ENCODE data around the gene LIN7B. TPM values are rescaled to one million over a fixed set of nuclear protein-coding genes. Genes with fewer than 3 reads are reported as not detected.
A peak's percentile ranks its signal among the peaks of the same experiment; 100 is the strongest.

The LIN7B gene
- total and polyA plus RNA-seq, 2 experiments from 2014 or later: 1.2 to 10.5 TPM

DNA sequence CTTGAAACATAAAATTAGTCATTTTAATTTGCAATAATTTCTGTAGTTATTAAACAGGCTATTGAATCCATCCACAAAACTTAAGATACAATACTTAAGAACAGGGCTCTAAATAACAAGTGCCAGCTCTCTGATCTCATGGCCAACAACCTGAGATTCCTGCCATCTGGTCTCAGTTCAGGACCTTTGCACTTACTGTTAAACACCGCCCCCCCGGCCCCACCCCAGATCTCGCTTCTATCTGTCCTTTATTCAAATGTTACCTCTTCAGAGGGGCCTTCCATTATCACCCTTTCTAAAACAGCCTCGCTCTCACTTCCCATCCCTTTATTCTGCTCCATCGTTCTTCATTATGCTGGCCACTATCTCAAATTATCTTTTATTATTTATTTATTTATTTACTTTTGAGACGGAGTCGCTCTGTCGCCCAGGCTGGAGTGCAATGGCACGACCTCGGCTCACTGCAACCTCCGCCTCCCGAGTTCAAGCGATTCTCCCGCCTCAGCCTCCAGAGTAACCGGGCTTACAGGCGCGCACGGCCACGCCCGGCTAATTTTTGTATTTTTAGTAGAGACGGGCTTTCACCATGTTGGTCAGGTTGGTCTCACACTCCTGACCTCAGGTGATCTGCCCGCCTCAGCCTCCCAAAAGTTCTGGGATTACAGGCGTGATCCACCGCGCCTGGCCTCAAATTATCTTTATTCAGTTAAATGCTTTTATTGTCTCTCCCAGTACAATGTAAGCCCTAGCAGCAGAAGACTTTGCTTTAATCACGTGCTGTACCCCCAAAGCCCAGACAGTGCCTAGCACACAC, 29.8 kb upstream of the LIN7B start (continued):
- TF ChIP-seq, protein P1, sequence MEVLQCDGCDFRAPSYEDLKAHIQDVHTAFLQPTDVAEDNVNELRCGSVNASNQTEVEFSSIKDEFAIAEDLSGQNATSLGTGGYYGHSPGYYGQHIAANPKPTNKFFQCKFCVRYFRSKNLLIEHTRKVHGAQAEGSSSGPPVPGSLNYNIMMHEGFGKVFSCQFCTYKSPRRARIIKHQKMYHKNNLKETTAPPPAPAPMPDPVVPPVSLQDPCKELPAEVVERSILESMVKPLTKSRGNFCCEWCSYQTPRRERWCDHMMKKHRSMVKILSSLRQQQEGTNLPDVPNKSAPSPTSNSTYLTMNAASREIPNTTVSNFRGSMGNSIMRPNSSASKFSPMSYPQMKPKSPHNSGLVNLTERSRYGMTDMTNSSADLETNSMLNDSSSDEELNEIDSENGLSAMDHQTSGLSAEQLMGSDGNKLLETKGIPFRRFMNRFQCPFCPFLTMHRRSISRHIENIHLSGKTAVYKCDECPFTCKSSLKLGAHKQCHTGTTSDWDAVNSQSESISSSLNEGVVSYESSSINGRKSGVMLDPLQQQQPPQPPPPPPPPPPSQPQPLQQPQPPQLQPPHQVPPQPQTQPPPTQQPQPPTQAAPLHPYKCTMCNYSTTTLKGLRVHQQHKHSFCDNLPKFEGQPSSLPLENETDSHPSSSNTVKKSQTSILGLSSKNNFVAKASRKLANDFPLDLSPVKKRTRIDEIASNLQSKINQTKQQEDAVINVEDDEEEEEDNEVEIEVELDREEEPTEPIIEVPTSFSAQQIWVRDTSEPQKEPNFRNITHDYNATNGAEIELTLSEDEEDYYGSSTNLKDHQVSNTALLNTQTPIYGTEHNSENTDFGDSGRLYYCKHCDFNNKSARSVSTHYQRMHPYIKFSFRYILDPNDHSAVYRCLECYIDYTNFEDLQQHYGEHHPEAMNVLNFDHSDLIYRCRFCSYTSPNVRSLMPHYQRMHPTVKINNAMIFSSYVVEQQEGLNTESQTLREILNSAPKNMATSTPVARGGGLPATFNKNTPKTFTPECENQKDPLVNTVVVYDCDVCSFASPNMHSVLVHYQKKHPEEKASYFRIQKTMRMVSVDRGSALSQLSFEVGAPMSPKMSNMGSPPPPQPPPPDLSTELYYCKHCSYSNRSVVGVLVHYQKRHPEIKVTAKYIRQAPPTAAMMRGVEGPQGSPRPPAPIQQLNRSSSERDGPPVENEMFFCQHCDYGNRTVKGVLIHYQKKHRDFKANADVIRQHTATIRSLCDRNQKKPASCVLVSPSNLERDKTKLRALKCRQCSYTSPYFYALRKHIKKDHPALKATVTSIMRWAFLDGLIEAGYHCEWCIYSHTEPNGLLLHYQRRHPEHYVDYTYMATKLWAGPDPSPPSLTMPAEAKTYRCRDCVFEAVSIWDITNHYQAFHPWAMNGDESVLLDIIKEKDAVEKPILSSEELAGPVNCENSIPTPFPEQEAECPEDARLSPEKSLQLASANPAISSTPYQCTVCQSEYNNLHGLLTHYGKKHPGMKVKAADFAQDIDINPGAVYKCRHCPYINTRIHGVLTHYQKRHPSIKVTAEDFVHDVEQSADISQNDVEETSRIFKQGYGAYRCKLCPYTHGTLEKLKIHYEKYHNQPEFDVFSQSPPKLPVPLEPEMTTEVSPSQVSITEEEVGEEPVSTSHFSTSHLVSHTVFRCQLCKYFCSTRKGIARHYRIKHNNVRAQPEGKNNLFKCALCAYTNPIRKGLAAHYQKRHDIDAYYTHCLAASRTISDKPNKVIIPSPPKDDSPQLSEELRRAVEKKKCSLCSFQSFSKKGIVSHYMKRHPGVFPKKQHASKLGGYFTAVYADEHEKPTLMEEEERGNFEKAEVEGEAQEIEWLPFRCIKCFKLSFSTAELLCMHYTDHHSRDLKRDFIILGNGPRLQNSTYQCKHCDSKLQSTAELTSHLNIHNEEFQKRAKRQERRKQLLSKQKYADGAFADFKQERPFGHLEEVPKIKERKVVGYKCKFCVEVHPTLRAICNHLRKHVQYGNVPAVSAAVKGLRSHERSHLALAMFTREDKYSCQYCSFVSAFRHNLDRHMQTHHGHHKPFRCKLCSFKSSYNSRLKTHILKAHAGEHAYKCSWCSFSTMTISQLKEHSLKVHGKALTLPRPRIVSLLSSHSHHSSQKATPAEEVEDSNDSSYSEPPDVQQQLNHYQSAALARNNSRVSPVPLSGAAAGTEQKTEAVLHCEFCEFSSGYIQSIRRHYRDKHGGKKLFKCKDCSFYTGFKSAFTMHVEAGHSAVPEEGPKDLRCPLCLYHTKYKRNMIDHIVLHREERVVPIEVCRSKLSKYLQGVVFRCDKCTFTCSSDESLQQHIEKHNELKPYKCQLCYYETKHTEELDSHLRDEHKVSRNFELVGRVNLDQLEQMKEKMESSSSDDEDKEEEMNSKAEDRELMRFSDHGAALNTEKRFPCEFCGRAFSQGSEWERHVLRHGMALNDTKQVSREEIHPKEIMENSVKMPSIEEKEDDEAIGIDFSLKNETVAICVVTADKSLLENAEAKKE (CRISPR knock-in tag; IDR thresholded peaks at IDR 0.05): no peak
- TF ChIP-seq JUNB (IDR thresholded peaks at IDR 0.05; ENCODE audit: unreplicated experiment) (no peak), ZNF114 (CRISPR knock-in tag; IDR thresholded peaks at IDR 0.05) (no peak)

- Histone ChIP-seq H3K4me3 (peak within 1 kb of the TSS; percentile 86), H3K4me1 (ENCODE audit: insufficient read depth) (peaks cover 13% of the 10 kb centered on the region), H2AFZ (peak within 1 kb of the TSS; percentile 94), H3K9me2 (ENCODE audit: insufficient read depth) (no peaks in the 10 kb centered on the region), H3K27me3 (ENCODE audit: insufficient read depth) (no peaks in the 10 kb centered on the region), H3K79me2 (replicated peaks; ENCODE audit: insufficient read depth) (peaks cover 44% of the 10 kb centered on the region), H4K20me1 (replicated peaks; ENCODE audit: insufficient read depth) (peaks cover 35% of the 10 kb centered on the region), H3F3A (replicated peaks; ENCODE audit: low read depth) (peaks cover 14% of the 10 kb centered on the region), H3K27ac (ENCODE audit: low read depth) (peak within 1 kb of the TSS; percentile 93), H3K36me3 (ENCODE audit: insufficient read depth) (peaks cover 29% of the 10 kb centered on the region), H3K4me2 (peak within 1 kb of the TSS; percentile 89)
- no peak for TF ChIP-seq ZNF114 (CRISPR knock-in tag; IDR thresholded peaks at IDR 0.05)
- TF ChIP-seq, protein P2, sequence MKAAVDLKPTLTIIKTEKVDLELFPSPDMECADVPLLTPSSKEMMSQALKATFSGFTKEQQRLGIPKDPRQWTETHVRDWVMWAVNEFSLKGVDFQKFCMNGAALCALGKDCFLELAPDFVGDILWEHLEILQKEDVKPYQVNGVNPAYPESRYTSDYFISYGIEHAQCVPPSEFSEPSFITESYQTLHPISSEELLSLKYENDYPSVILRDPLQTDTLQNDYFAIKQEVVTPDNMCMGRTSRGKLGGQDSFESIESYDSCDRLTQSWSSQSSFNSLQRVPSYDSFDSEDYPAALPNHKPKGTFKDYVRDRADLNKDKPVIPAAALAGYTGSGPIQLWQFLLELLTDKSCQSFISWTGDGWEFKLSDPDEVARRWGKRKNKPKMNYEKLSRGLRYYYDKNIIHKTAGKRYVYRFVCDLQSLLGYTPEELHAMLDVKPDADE (IDR thresholded peaks at IDR 0.05): peak; percentile 15; the same call in 1 of the 2 replicates
- peak; percentile 88 for TF ChIP-seq POLR2AphosphoS5 (IDR thresholded peaks at IDR 0.05; ENCODE audit: low read depth)
- peak; percentile 80 for TF ChIP-seq CREB1 (CRISPR knock-in tag; IDR thresholded peaks at IDR 0.05; ENCODE audit: low read depth)
- H3K9me3 Mint-ChIP-seq: peaks cover 3% of the 10 kb centered on the region; the same call in 2 of the 3 replicates
- peaks cover 14% of the 10 kb centered on the region for H3K27me3 Mint-ChIP-seq (ENCODE audit: insufficient read depth, low read depth, poor library complexity)
- ATAC-seq: peak; percentile 91
- DNase-seq (ENCODE audit: low spot score): peak; percentile 100
- H3K27ac Mint-ChIP-seq: peak within 1 kb of the TSS; percentile 96
- H3K4me1 Mint-ChIP-seq: peaks cover 16% of the 10 kb centered on the region
- H3K36me3 Mint-ChIP-seq (ENCODE audit: low read depth): peaks cover 38% of the 10 kb centered on the region
- peak within 1 kb of the TSS; percentile 98 for H3K4me3 Mint-ChIP-seq
These were observed 28.9 kb upstream of the LIN7B start, which contains the start of gene SNRNP70 for GRCh38 chr19:49085020-49085867. Gene SNRNP70 (plus strand): TSS chr19:49085451. CDS start chr19:49086415, 964 bp downstream.

All from GM23338 (cell line).